Measurements from ENCODE around the gene LARGE1. TPM values are rescaled to one million over a fixed set of nuclear protein-coding genes. Genes with fewer than 3 reads are reported as not detected.

Gene LARGE1
- total and polyA plus RNA-seq, 2 of the 4 experiments (the other 2 are of a cell fraction), result 6.2 to 12.4 TPM

GRCh38 chr22:33440756-33441155 is 479.5 kb downstream of the LARGE1 start:
- no peaks in the 10 kb centered on the region for H3K9me3 ChIP-seq (ENCODE audit: control insufficient read depth, insufficient read depth, low read length)
- peaks cover 2% of the 10 kb centered on the region; the same call in 1 of the 2 replicates for H3K27me3 ChIP-seq (ENCODE audit: control insufficient read depth, insufficient read depth, low read length)
- H3K4me1 ChIP-seq (ENCODE audit: control insufficient read depth, insufficient read depth, low read length), result peaks cover 2% of the 10 kb centered on the region
- in situ Hi-C loops (cut with MboI; ENCODE audit: low sequenced_read_pairs), result no loop called here
- H2AK5ac ChIP-seq (ENCODE audit: low read depth, low read length), result no peak overlapping the region
- no peak for ATAC-seq (ENCODE audit: low read depth)
- H3K4me3 ChIP-seq (ENCODE audit: insufficient read depth, low read depth, low read length), result no peak overlapping the region
- H3K27ac ChIP-seq (ENCODE audit: insufficient read depth, low read length), result no peak overlapping the region
- no peak overlapping the region for H2BK120ac ChIP-seq (ENCODE audit: low read depth, low read length)
- no peaks in the 10 kb centered on the region; a peak in 1 of 4 replicates for H3K79me1 ChIP-seq (ENCODE audit: low read depth in 1 of 2, low read length in 2 of 2)
- peaks cover 10% of the 10 kb centered on the region for H4K20me1 ChIP-seq (ENCODE audit: insufficient read depth, low read length)
- no CpG with 5 or more reads among the region's 4 CpGs for WGBS, 2 experiments (ENCODE audit: extremely low coverage in 2 of 2, insufficient read length in 1 of 2)
- H2BK15ac ChIP-seq (ENCODE audit: low read depth, low read length), result no peak overlapping the region
- H4K8ac ChIP-seq (ENCODE audit: low read depth in 2 of 2, low read length in 2 of 2), result no peak overlapping the region
- no peak overlapping the region for H2AK9ac ChIP-seq (replicated peaks; ENCODE audit: low read depth, low read length, poor library complexity)
- no peak for DNase-seq
- intact Hi-C loops (cut with micrococcal nuclease), result no loop called here
- no peaks in the 10 kb centered on the region for H3K36me3 ChIP-seq (ENCODE audit: control insufficient read depth, insufficient read depth, low read length)
- POLR2A ChIA-PET (ENCODE audit: unreplicated experiment), result no interaction called here
- no peak overlapping the region for H4K5ac ChIP-seq (ENCODE audit: low read depth, low read length)
- no peak overlapping the region for H3K18ac ChIP-seq (ENCODE audit: low read depth, low read length)
- dilution Hi-C loops (cut with HindIII; ENCODE audit: low sequenced_read_pairs, unreplicated experiment), result no loop called here
- no peak overlapping the region for H3K9ac ChIP-seq (ENCODE audit: low read depth, low read length)
- H3K56ac ChIP-seq (ENCODE audit: extremely low read depth, insufficient read depth, low read length), result no peak overlapping the region
- CTCF ChIA-PET, result interaction anchor here (0.5 to 1.2 kb wide), 2 partner anchors 19 to 23 kb away, joined by 3 read pairs; no protein-coding TSS in a partner anchor
- H3K9me1 ChIP-seq (ENCODE audit: insufficient read depth, low read length), result no peaks in the 10 kb centered on the region; the same call in 1 of the 2 replicates
- H3K4me2 ChIP-seq (ENCODE audit: low read depth, low read length), result no peak overlapping the region
- no peak overlapping the region for H3K14ac ChIP-seq (replicated peaks; ENCODE audit: low read depth, low read length)
- H2BK5ac ChIP-seq (ENCODE audit: low read depth, low read length, poor library complexity, severe bottlenecking), result no peak overlapping the region
- no peak overlapping the region for H2AFZ ChIP-seq (replicated peaks; ENCODE audit: low read length, poor library complexity)
- no peak overlapping the region for H3K23ac ChIP-seq (ENCODE audit: low read depth, low read length)
- TF ChIP-seq RAD21 (IDR thresholded peaks at IDR 0.05; ENCODE audit: low read length), result no peak
- no peak for TF ChIP-seq RFX5 (IDR thresholded peaks at IDR 0.05; ENCODE audit: low read depth, low read length)
- no peak for TF ChIP-seq POLR2A (IDR thresholded peaks at IDR 0.05; ENCODE audit: low read depth, low read length)
- TF ChIP-seq SMC3 (IDR thresholded peaks at IDR 0.05; ENCODE audit: low read depth, low read length), result no peak
- TF ChIP-seq MXI1 (IDR thresholded peaks at IDR 0.05; ENCODE audit: borderline replicate concordance, low read depth, low read length), result no peak
- no peak for TF ChIP-seq ELK1 (IDR thresholded peaks at IDR 0.05; ENCODE audit: borderline replicate concordance, low read depth, low read length)
- TF ChIP-seq RCOR1 (IDR thresholded peaks at IDR 0.05; ENCODE audit: insufficient replicate concordance, low read length), result no peak
- no peak for TF ChIP-seq CHD1 (IDR thresholded peaks at IDR 0.05; ENCODE audit: low read depth, low read length)
- TF ChIP-seq BHLHE40 (IDR thresholded peaks at IDR 0.05; ENCODE audit: low read depth, low read length), result no peak
- no peak for TF ChIP-seq CEBPB (IDR thresholded peaks at IDR 0.05; ENCODE audit: low read depth, low read length)
- no peak for TF ChIP-seq CTCF (conservative IDR thresholded peaks at IDR 0.05; ENCODE audit: low read depth, low read length)
- TF ChIP-seq MAFK (IDR thresholded peaks at IDR 0.05; ENCODE audit: low read depth, low read length), result no peak
- no peak overlapping the region for H4K91ac ChIP-seq (ENCODE audit: insufficient read depth, low read depth, low read length)
- no peak overlapping the region for H2BK20ac ChIP-seq (ENCODE audit: low read depth, low read length)
- no TSS peak for BruUV-seq (replicated peaks)
- H3K4ac ChIP-seq (ENCODE audit: low read depth, low read length), result no peak overlapping the region

Data from IMR-90 (cell line).